Brain microvascular endothelial cell (primary cell): ENCODE measurements around the gene CD34.

Experiments used
- DNase-seq: peaks from one replicate; pipeline ENCODE4 v3.0.0-alpha.2; 2020
- H3K27ac ChIP-seq: fragments of 250-450 bp; sonication (Bioruptor Pico); 2 replicates; pipeline ENCODE4 v1.5.1; 2020; ENCODE audit warnings: mild to moderate bottlenecking, moderate library complexity
- H3K27me3 ChIP-seq: fragments of 250-450 bp; sonication (Bioruptor Pico); replicated peaks from 2 replicates; pipeline ENCODE4 v1.5.1; 2020; ENCODE audit warnings: mild to moderate bottlenecking
- H3K36me3 ChIP-seq: fragments of 250-450 bp; sonication (Bioruptor Pico); replicated peaks from 2 replicates; pipeline ENCODE4 v1.5.1; 2020; ENCODE audit warnings: mild to moderate bottlenecking
- H3K4me3 ChIP-seq: 2 replicates; pipeline ENCODE4 v1.5.1; 2011; ENCODE audit warnings: low read depth, mild to moderate bottlenecking, control low read depth, low read length, moderate library complexity
- CTCF ChIP-seq: IDR thresholded peaks from 2 replicates; pipeline ENCODE4 v1.5.1; 2011; ENCODE audit warnings: low read depth, mild to moderate bottlenecking, moderate library complexity, low read length, control low read depth, inconsistent platforms; ENCODE audit errors: missing control alignments
- in situ Hi-C: cut with HindIII; loops from 2 replicates; pipeline ENCODE4 v1.10.0; 2017; ENCODE audit warnings: low sequenced_read_pairs, low pct_ligation_motif_present

CD34 gene

DNA sequence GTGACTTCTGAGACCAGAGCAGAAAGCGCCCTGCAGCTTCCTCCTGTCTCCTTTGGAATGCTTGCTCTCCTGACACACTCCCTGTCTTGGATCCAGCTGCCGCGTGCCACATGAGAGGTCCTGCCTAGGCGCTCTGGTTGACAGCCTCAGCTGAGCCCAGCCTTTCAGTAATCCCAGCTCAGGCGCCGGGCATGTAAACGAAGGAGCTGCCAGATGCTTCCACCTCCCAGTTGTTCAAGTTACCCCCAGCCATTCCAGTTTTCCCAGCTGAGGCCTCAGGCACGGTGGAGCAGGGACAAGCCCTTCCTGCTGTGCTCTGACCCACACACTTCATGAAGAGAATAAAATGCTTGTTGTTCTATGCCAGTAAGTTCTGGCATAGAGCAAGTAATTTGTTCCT is 14.3 kb upstream of the CD34 start:
- in situ Hi-C loops, result no loop called here

DNA sequence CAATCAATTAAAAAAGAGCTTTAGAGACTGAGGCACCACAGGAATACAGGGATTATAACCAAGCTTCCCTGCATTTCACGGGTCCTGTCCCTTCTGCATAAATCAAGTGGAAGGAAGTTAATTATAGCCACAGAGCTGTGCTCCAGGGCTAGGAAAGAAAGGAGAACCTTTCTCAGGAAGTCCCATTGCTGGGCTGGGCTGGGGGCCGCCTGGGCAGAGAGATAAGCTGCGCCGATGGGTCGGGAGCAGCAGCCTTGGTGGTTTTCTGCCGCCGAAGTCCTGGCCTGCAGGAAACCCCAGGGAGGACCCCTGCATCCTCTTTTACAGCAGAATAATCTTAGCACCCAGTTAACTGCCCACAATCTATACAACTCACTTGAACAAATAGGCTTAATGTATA is 12.6 kb upstream of the CD34 start:
- no peak overlapping the region for H3K27ac ChIP-seq
- no peaks in the 10 kb centered on the region for H3K27me3 ChIP-seq
- no peak overlapping the region for H3K4me3 ChIP-seq
- no peaks in the 10 kb centered on the region for H3K36me3 ChIP-seq
- in situ Hi-C loops, result no loop called here
- DNase-seq, result no peak
- no peak for TF ChIP-seq CTCF

More for the DNA sequence above, 14.3 kb upstream of the CD34 start:
- Histone ChIP-seq H3K27me3 (no peaks in the 10 kb centered on the region), H3K4me3 (no peak overlapping the region), H3K36me3 (no peaks in the 10 kb centered on the region), H3K27ac (no peak overlapping the region)
- TF ChIP-seq CTCF, result no peak
- peak; percentile 12 for DNase-seq

- DNase-seq, result no peak
- no peak for TF ChIP-seq CTCF
- in situ Hi-C loops, result no loop called here
- no peak overlapping the region for H3K4me3 ChIP-seq
- no peak overlapping the region for H3K27ac ChIP-seq
- H3K36me3 ChIP-seq, result no peaks in the 10 kb centered on the region
- no peaks in the 10 kb centered on the region for H3K27me3 ChIP-seq
Measured at GRCh38 chr1:207923121-207923520, 12.2 kb upstream of the CD34 start.

GRCh38 chr1:207922554-207922953 is 11.6 kb upstream of the CD34 start:
- no peaks in the 10 kb centered on the region for H3K27me3 ChIP-seq
- no peak overlapping the region for H3K27ac ChIP-seq
- DNase-seq, result no peak
- H3K4me3 ChIP-seq, result no peak overlapping the region
- no peak for TF ChIP-seq CTCF
- in situ Hi-C loops, result no loop called here
- H3K36me3 ChIP-seq, result no peaks in the 10 kb centered on the region

DNA sequence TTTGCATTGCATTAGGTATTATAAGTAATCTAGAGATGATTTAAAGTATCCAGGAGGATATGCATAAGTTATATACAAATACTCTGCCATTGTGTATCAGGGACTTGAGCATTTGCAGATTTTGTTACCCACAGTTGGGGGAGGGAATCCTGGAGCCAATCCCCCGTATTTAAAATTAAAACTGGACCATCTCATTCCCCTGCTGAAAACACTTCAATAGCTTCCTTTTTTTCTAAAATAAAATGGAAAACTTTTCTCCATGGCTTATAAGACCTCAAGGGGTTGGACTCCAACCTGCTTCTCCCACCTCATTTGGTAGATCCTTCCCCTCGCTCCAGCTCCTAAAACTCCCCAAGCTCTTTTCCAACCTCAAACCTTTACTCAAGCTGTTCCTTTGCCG is 10.4 kb upstream of the CD34 start:
- in situ Hi-C loops, result no loop called here
- H3K36me3 ChIP-seq, result no peaks in the 10 kb centered on the region
- DNase-seq, result no peak
- H3K27ac ChIP-seq, result no peak overlapping the region
- TF ChIP-seq CTCF, result no peak
- H3K4me3 ChIP-seq, result no peak overlapping the region
- no peaks in the 10 kb centered on the region for H3K27me3 ChIP-seq

DNA sequence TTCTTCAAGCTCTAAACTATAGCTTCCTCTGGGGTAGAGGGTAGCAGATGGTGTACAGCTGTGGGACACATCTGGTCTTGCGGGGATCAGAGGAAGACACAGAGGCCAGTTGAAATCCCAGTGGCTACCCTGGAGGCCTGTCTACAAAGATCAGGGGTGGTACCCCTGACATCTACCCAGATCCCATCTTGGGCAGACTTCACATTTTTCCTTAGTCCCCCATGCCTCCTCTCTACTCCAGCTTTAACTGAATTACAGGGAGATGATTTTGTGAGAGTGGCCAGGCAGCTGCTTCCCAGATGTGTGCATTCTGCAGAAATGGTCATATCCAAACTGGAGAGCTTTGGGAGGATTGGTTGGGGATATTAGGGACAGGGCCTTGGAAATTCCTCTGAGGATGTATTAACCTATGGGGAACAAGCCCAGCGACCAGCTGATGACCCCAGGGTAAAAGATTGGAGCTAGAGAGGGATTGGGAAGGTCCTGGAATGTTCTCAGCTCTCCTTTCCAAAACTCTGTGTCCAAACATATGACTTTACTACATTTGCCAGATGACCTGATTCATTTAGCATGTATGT is 9.6 kb upstream of the CD34 start:
- H3K27me3 ChIP-seq, result no peaks in the 10 kb centered on the region
- no peak for DNase-seq
- in situ Hi-C loops, result no loop called here
- no peak overlapping the region for H3K27ac ChIP-seq
- no peaks in the 10 kb centered on the region for H3K36me3 ChIP-seq
- no peak for TF ChIP-seq CTCF
- no peak overlapping the region for H3K4me3 ChIP-seq
